HG03520 (cell line): ENCODE measurements around the gene RRP1.

Source experiments
- ATAC-seq: cut with Tn5 transposase; IDR thresholded peaks from one replicate; pipeline ENCODE4 v1.9.1; 2021; ENCODE audit warnings: mild to moderate bottlenecking, moderate library complexity; ENCODE audit not compliant: unreplicated experiment

Gene RRP1

DNA sequence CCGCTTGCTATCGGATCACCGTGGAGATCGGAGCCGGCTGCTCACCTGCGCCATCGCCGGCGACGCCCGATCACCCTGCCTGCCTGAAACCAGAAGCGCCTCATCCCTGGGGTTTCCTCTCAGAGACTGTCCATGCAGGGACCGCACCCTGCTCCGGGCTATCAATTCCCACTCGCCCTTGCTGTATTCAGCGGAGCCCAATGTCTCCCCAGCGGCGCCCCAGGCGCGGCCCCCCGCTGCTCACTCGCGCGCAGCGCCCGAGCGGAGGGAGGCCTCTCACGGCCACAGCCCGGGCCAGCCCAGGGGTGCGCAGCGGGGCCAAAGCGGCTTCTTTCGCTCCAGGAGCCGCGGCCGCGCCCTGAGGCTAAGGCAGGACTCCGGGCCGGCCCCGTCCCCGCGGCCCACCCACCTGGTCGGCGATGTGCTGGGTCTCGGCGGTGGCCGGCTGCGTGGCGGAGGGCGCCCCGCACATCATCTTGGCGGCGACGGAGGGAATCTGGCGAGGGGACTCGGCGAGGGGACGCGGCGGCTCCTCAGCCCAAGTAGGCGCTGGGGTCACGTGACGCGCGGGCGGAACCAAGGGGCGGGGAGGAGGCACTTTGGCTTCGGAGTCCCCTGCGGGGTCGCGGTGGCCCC is 13.5 kb upstream of the RRP1 start, which contains the start of gene CSTB:
Gene CSTB (minus strand): TSS at position 514 of the 636 bp plus-strand sequence. CDS start 39 bp downstream, at position 475.
- peak; percentile 54 for ATAC-seq

DNA sequence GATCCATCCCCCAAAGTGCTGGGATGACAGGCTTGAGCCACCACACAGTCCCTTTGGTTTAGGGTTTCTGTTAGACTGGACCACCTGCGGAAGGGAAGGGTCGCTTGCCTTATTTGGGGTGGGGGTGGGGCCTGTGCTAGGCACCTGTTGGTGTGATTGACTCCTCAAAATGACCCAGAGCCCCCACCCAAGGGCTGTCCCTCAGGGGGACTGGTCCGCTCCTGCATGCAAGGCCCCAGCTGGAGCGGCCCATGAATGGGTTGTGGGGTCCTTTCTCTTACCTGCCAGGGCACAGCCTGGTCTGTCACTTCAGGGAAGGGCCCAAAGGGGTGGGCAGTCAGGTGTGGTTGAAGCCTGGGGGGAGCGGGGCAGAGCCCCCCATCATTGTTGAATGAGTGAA is 11.4 kb upstream of the RRP1 start:
- no peak for ATAC-seq

- no peak for ATAC-seq
Observed at GRCh38 chr21:43778469-43779335, 10.7 kb upstream of the RRP1 start.

DNA sequence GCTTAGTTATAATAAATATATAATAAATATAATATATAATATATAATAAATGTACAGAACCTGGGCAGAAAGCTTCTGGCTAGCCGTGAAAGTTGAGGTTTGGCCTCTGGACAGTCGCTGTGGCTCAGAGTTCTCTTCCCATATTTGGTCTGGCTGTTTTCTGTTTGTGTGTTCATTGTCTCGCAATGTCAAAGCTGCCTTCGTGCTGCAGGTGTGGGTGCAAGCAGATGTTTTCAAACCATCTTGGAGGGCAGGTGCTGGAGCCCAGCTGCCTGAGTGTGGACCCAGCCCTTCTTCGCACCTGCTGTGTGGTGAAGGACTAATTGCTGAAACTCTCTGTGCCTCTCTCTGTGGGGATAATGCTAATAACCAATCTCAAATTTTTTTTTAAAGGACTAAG is 9.7 kb upstream of the RRP1 start:
- ATAC-seq, result no peak

- no peak for ATAC-seq
Observed at GRCh38 chr21:43781846-43782245, 7.5 kb upstream of the RRP1 start.

DNA sequence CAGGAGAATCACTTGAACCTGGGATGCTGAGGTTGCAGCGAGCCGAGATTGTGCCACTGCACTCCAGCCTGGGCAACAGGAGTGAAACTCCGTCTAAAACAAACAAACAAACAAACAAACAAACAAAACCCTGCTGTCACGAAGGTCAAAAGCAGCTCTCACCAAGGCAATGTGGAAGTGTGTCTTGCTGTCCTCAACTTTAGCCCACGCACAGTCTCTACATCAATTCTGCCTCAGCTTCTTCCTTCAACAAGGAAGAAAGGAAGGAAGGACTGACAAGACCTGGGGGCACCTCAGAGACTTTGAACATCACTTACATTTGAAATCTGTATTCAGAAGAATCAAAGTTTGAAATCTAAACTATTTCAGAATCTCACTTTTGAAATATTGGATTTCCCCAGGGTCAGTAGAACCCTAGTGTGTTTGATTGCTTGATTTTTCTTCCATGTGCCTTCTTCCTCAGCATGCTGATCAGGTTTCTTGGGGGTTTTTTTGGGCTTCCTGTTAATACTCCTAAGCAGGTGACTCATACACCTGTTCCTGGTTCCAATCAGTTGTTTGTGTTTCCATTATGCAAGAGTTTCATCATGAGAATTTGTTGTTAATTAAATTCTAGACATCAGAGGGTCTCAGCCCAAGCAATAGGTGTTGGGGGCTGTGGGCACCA is 6.8 kb upstream of the RRP1 start:
- ATAC-seq, result no peak

DNA sequence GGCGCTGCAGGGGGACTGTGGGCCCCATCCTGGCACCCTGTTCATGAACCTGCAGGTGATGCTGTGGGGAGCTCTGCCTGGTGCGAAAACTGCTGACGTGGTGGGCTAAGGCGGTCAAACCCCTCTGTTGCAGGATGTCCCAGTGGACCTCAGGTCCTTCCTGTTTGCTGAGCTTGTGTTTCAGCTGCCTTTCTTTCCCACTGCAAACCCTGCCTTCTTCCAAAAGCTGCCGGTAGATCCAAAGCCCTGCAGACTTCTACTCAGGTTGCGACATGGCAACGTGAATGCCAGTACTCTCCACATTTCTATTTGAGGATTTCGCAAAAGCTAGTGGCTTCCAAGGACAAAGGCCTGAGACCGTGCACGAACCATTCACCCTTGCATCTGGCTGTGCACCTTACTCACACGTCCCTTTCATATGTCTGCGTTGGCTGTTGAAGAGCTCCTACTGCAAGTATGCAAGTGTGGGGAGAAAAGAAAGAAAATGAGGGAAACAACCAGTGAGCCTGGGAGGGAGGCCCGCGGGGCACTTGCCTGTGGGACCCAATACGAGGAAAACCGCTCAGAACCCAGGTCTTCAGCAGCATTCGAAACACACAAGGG is 6.2 kb upstream of the RRP1 start:
- ATAC-seq, result no peak

GRCh38 chr21:43785134-43785533 is 4.2 kb upstream of the RRP1 start:
- no peak for ATAC-seq

- no peak for ATAC-seq
Observed at GRCh38 chr21:43786300-43786806, 3.0 kb upstream of the RRP1 start.

DNA sequence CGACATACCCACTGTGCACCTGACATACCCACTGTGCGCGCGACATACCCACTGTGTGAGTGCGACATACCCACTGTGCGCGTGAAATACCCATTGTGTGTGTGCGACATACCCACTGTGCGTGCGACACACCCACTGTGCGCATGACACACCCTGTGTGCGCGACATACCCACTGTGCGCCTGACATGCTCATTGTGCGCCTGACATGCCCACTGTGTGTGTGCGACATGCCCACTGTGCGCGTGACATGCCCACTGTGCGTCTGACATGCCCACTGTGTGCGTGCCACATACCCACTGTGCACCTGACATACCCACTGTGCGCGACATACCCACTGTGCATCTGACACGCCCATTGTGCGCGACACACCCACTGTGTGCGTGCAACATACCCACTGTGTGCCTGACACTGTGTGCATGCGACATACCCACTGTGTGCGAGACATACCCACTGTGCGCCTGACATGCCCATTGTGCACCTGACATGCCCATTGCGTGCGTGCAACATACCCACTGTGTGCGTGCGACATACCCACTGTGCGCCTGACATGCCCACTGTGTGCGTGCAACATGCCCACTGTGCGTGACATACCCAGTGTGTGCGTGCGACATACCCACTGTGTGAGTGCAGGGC is 2.5 kb upstream of the RRP1 start:
- no peak for ATAC-seq

DNA sequence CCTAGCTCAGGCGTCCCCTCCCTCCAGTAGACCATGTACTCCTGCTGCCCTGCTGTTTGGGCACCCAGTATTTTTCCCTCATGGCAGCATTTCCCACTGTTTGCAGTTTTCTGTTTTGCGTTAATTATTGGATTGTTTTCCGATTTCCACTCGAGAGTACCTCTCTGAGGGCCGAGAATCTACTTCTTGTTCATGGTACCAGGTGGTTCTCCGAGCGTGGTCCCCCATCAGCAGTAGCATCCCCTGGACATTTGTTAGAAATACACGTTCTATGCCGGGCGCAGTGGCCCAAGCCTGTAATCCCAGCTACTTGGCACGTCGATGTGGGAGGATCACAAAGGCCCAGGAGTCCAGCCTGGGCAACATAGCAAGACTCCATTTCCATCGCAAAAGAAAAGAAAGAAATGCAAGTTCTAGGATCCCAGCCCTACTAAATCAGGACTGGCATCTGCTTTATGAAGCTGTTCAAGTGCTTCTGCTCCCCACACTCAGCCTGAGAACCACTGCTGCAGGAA is 690 bp downstream of the RRP1 start:
- no peak for ATAC-seq

DNA sequence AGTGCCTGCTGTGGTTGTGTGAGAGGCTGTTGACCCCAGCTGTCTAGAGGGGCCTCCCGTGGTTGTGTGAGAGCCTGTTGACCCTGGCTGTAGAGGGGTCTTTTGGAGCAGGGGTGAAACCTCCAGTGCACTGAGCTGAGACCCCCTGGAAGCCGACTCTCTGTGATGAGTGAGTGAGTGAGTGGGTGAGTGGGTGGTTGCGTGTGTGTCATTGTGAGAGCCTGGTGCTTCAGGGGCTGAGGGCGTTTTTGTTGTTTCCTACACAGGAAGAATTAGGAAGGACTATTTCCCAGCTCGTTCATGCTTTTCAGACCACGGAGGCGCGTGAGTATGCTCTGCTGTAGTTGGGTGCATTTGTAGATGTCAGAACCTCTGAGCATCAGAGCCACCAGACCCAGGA is 3.0 kb downstream of the RRP1 start:
- ATAC-seq, result no peak

DNA sequence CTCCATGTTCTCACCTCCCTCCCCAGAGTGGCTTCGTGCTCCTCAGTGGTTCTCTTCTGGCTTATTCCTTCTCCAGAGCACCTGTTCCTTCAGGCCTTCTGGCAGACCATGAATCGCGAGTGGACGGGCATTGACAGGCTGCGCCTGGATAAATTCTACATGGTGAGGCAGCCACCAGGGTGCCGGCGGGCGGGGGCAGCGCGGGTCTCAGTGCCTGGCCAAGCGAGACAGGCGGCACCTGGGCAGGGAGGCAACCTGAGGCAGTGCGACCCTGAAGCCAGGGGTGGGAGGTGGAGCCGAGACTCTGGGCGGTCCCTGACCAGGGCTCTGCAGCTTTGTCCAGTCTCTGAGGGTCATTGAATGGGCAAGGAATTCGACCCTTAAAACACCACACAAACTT is 3.9 kb downstream of the RRP1 start:
- ATAC-seq, result no peak

DNA sequence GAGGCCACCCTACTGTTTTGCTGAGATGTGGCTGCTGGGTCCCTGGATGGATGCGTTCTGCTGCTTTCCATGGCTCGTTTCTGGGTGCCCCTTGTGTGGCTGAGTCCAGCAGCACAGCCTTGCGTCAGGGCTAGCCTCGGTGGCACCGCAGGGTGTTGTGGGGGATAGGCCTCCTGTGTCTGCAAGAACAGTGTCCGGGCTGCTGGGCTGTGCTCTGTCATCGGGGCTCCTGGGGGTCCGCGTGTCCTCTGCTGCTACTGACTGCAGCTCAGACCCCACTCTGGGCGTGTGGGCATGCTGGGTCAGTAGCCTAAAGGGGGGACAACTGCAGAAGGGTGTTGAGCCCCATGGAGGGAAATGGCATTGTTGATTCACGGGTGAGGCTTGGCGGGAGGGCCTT is 4.9 kb downstream of the RRP1 start:
- ATAC-seq, result no peak

- no peak for ATAC-seq
Observed at GRCh38 chr21:43794857-43795256, 5.5 kb downstream of the RRP1 start.

GRCh38 chr21:43797415-43797814 is 8.0 kb downstream of the RRP1 start:
- no peak for ATAC-seq

DNA sequence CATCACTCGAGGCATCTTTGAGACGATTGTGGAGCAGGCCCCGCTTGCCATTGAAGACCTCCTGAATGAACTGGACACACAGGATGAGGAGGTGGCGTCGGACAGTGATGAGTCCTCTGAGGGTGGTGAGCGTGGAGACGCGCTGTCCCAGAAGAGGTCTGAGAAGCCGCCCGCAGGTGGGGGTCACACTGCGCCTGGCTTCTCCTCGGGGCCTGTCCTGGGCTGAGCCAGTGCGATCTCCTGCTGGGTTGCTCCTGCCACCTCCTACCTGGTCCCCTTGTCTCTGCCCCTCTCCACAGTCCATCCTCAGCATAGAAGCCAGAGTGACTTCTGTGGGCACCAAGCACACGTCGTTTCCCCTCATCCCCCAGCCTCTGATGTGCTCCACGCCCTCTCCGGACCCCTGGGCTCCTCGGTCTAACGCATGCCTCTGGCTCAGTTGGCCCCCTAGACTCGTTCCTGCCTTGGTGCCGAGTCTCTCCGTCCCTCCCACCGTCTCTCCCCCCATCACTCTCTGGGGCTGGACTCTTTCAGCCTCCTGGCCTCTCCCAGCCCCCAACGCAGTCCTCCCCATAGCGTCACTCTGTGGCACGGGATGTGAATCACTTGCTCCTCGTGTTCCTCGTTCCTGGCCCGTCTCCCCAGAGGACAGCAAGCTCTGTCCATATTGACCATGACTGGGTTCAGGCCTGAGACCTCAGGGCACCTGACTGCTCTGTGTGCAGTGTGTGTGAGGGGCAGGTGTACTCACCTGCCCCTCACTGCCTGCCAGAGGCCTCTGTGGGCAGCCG is 8.7 kb downstream of the RRP1 start:
- ATAC-seq, result no peak

- ATAC-seq, result no peak
Observed at GRCh38 chr21:43799301-43799840, 10.0 kb downstream of the RRP1 start.

- no peak for ATAC-seq
Observed at GRCh38 chr21:43800124-43800523, 10.7 kb downstream of the RRP1 start.
